K562 (cell line): ENCODE results near the gene GUK1. TPM values are rescaled to one million over a fixed set of nuclear protein-coding genes. Genes with fewer than 3 reads are reported as not detected.
A peak's percentile ranks its signal among the peaks of the same experiment; 100 is the strongest.
"Not testable (repeated sequence)": the region's sequence is repeated elsewhere in the genome, so short reads cannot be mapped to it uniquely, and the experiment has no call there.

Source experiments
- ATAC-seq: fragments of 200-7000 bp; cut with Tn5 transposase; 3 replicates; pipeline ENCODE4 v1.9.1; 2020; ENCODE audit warnings: moderate library complexity
- BruUV-seq: library from RNA; stranded (reverse); fragments of 400-500 nt; replicated peaks from 2 replicates; lab custom pipeline; 2021; lab: Mats Ljungman, UMichigan
- CTCF ChIA-PET: fragments of 300-600 bp; formaldehyde crosslinking; extraction: SDS; loops from one replicate; lab custom pipeline; 2021; ENCODE audit warnings: low intra/inter-chr PET ratio; lab: Yijun Ruan, JAX
- POLR2A ChIA-PET: fragments of 300-600, 350-650 bp; sonication (Branson Sonifier 250); formaldehyde crosslinking; extraction: SDS; loops from one replicate; lab custom pipeline; 2021; ENCODE audit warnings: antibody characterized with exemption, inconsistent platforms; lab: Yijun Ruan, JAX
- DNase-seq, 4 experiments: peaks; one replicate each; pipeline versions ENCODE4 v3.0.0 to v3.0.0-alpha.2; 2011 to 2018; ENCODE audit warnings: low spot score in 3 of 4, mixed read lengths in 3 of 4; ENCODE audit errors: extremely low read depth in 1 of 4
- FAIRE-seq: peaks from 2 replicates; lab custom pipeline; 2011; peaks lifted over from hg19 to GRCh38; lab: Jason Lieb, UNC
- H2AFZ ChIP-seq: 2 replicates; pipeline ENCODE4 v1.6.0; 2011; ENCODE audit warnings: low read depth, low read length, control low read depth, inconsistent platforms
- H3K27ac ChIP-seq: fragments of 200-600 bp; 3 replicates; pipeline ENCODE4 v1.8.0; 2011; ENCODE audit warnings: low read depth, mild to moderate bottlenecking, control low read depth, inconsistent platforms, low read length, moderate library complexity, mixed read lengths; ENCODE audit errors: extremely low read depth
- H3K27me3 ChIP-seq, 2 experiments: fragments of 300-600 bp in 1 of 2; 2 replicates in 1 of 2; 3 replicates in 1 of 2; pipeline versions ENCODE4 v1.6.0 to v1.8.0; 2011; ENCODE audit warnings: inconsistent platforms in 2 of 2, low read length in 2 of 2, mild to moderate bottlenecking in 1 of 2, mixed read lengths in 1 of 2, moderate library complexity in 1 of 2; ENCODE audit not compliant: control insufficient read depth in 2 of 2, insufficient read depth in 2 of 2
- H3K36me3 ChIP-seq: fragments of 300-600 bp; 3 replicates; pipeline ENCODE4 v1.8.0; 2011; ENCODE audit warnings: mild to moderate bottlenecking, low read length, inconsistent platforms; ENCODE audit not compliant: control insufficient read depth, insufficient read depth
- H3K4me1 ChIP-seq, 2 experiments: fragments of 200-600 bp in 1 of 2; replicated peaks in 1 of 2; 2 replicates in 1 of 2; 3 replicates in 1 of 2; pipeline versions ENCODE4 v1.5.1 to v1.8.0; 2011; ENCODE audit warnings: inconsistent platforms in 2 of 2, low read length in 2 of 2, mild to moderate bottlenecking in 1 of 2, mixed read lengths in 1 of 2, moderate library complexity in 1 of 2; ENCODE audit not compliant: control insufficient read depth in 2 of 2, insufficient read depth in 2 of 2
- H3K4me2 ChIP-seq: 2 replicates; pipeline ENCODE4 v1.6.1; 2011; ENCODE audit warnings: low read length, control low read depth, inconsistent platforms, mixed read lengths; ENCODE audit not compliant: insufficient read depth
- H3K4me3 ChIP-seq: fragments of 200-600 bp; sonication (generic), shearing (Covaris generic); 2 replicates; pipeline ENCODE4 v1.5.1; 2016; ENCODE audit warnings: control low read depth, inconsistent platforms
- H3K79me2 ChIP-seq: fragments of 200-600 bp; 3 replicates; pipeline ENCODE4 v1.8.0; 2011; ENCODE audit warnings: low read length, inconsistent platforms; ENCODE audit not compliant: control insufficient read depth, insufficient read depth
- H3K9ac ChIP-seq, 2 experiments: 2 replicates each; pipeline versions ENCODE4 v1.6.0 to v1.6.1; 2011; ENCODE audit warnings: low read depth in 2 of 2, low read length in 2 of 2, control low read depth in 1 of 2, inconsistent platforms in 1 of 2, mild to moderate bottlenecking in 1 of 2, mixed read lengths in 1 of 2; ENCODE audit not compliant: insufficient read depth in 1 of 2
- H3K9me1 ChIP-seq: one replicate; pipeline ENCODE4 v1.6.0; 2011; ENCODE audit warnings: inconsistent platforms, mild to moderate bottlenecking, low read length, moderate library complexity; ENCODE audit not compliant: control insufficient read depth, insufficient read depth
- H3K9me3 ChIP-seq: replicated peaks from 2 replicates; pipeline ENCODE4 v1.5.1; 2011; ENCODE audit warnings: low read depth, low read length, inconsistent platforms; ENCODE audit not compliant: control insufficient read depth, insufficient read depth
- H4K20me1 ChIP-seq: replicated peaks from 2 replicates; pipeline ENCODE4 v1.6.1; 2011; ENCODE audit warnings: low read length, inconsistent platforms, mixed read lengths; ENCODE audit not compliant: control insufficient read depth, insufficient read depth
- CEBPB ChIP-seq: fragments of 450-650 bp; IDR thresholded peaks from 2 replicates; pipeline ENCODE4 v1.6.1; 2016; ENCODE audit warnings: missing genetic modification characterization, missing compliant biosample characterization
- CEBPG ChIP-seq, 3 experiments: fragments of 200-800 bp in 1 of 3; sonication (Bioruptor generic) in 1 of 3; sonication (generic) in 1 of 3; formaldehyde crosslinking in 1 of 3; IDR thresholded peaks in 2 of 3; conservative IDR thresholded peaks in 1 of 3; 2 replicates each; pipeline versions ENCODE4 v1.6.1 to v1.8.0; 2016 to 2022; ENCODE audit warnings: missing compliant biosample characterization in 2 of 3, missing genetic modification characterization in 2 of 3, mild to moderate bottlenecking in 1 of 3, missing genetic modification reagents in 1 of 3
- GATAD2A ChIP-seq: fragments of 450-650 bp; IDR thresholded peaks from 2 replicates; pipeline ENCODE4 v1.6.1; 2017
- GTF2B ChIP-seq: IDR thresholded peaks from 2 replicates; pipeline ENCODE4 v1.6.1; 2011; ENCODE audit not compliant: insufficient read length; ENCODE audit errors: extremely low read depth
- POLR2AphosphoS2 ChIP-seq: IDR thresholded peaks from 2 replicates; pipeline ENCODE4 v1.6.1; 2012; ENCODE audit warnings: low read length, improper control_type of control experiment
- TRIM24 ChIP-seq, 2 experiments: fragments of 450-650 bp; IDR thresholded peaks; 2 replicates each; pipeline ENCODE4 v1.6.1; 2016
- USF1 ChIP-seq: sonication (generic); formaldehyde crosslinking; IDR thresholded peaks from 2 replicates; pipeline ENCODE4 v1.9.0; 2022; ENCODE audit warnings: mild to moderate bottlenecking, missing genetic modification reagents
- ZHX1 ChIP-seq: fragments of 150-350 bp; conservative IDR thresholded peaks from 2 replicates; pipeline ENCODE4 v1.6.1; 2014; ENCODE audit warnings: low read length
- ZNF23 ChIP-seq: fragments of 250-450 bp; sonication (Bioruptor Pico); IDR thresholded peaks from 2 replicates; pipeline ENCODE4 v1.4.0; 2020; ENCODE audit warnings: mild to moderate bottlenecking
- ZNF507 ChIP-seq: conservative IDR thresholded peaks from 2 replicates; pipeline ENCODE4 v1.6.1; 2017; ENCODE audit warnings: missing genetic modification characterization, missing compliant biosample characterization
- WGBS: fragments of 100-300 bp; shearing (Covaris generic); methylation state at CpG from one replicate; pipeline ENCODE4 v1.1.6; 2016; ENCODE audit warnings: low coverage, mixed read lengths; ENCODE audit not compliant: insufficient coverage; ENCODE audit errors: missing lambda C conversion rate; 5-methylcytosine and 5-hydroxymethylcytosine counted together
- in situ Hi-C: fragments of 300-500 bp; cut with MboI; formaldehyde crosslinking; loops from 4 replicates; pipeline ENCODE4 v1.15.0; 2018; ENCODE audit warnings: inconsistent platforms, mixed read lengths
- intact Hi-C: fragments of 100-400 bp; cut with micrococcal nuclease; formaldehyde crosslinking; loops from 2 replicates; pipeline ENCODE4 v1.14.2; 2022
- polyA plus RNA-seq, 8 experiments: library from polyadenylated mRNA; depleted of rRNA in 4 of 8; stranded (reverse) in 5 of 8; unstranded in 3 of 8; fragments of >200 nt; fragmentation: Nextera tagmentation in 2 of 8; fragmentation: Illumina TruSeq in 1 of 8; extraction: Ambion mirVana in 2 of 8; extraction: Trizol in 1 of 8; gene quantifications; 2 replicates each; pipeline versions ENCODE4 v1.2.1 to v1.2.3, GENCODE V29; 2011 to 2014; ENCODE audit warnings: inconsistent platforms in 1 of 8, missing spikeins in 1 of 8
- total RNA-seq, 7 experiments: library from RNA; depleted of rRNA in 6 of 7; stranded (reverse); fragments of >200 nt in 6 of 7; fragmentation: Illumina TruSeq in 2 of 7; extraction: Trizol in 2 of 7; gene quantifications; 2 replicates each; pipeline versions ENCODE4 v1.2.1 to v1.2.3, GENCODE V29; 2011 to 2021; ENCODE audit warnings: low replicate concordance in 1 of 7

GUK1 gene
- total and polyA plus RNA-seq, 9 of the 15 experiments (the other 6 are each of a cell fraction or from before 2014, with no cell fraction given): 7.0 to 331 (median 132) TPM

- FAIRE-seq, intact Hi-C loops: not testable (repeated sequence)
Observed at GRCh38 chr1:228111315-228111714, 28.8 kb upstream of the GUK1 start.

GRCh38 chr1:228112167-228112566, 27.9 kb upstream of the GUK1 start:
- no peak for FAIRE-seq
- Histone ChIP-seq H3K4me2 (no peak overlapping the region), H3K9me3 (no peaks in the 10 kb centered on the region), H2AFZ (no peak overlapping the region), H3K9ac (no peak overlapping the region), H3K4me3 (no peak overlapping the region), H3K27ac (no peak overlapping the region), H4K20me1 (no peaks in the 10 kb centered on the region), H3K4me1 (peaks cover 16 to 28% of the 10 kb centered on the region in 2 experiments; a peak in 4 of 5 replicates), H3K36me3 (peaks cover 10% of the 10 kb centered on the region; the same call in 2 of the 3 replicates), H3K79me2 (peaks cover 27% of the 10 kb centered on the region), H3K27me3 (no peaks in the 10 kb centered on the region), H3K9me1 (no peaks in the 10 kb centered on the region)
- intact Hi-C loops (no loop called here), in situ Hi-C loops (no loop called here)
- ChIA-PET CTCF (no interaction called here), POLR2A (interaction anchor here (0.8 to 1.4 kb wide), 2 partner anchors 10 to 26 kb away, joined by 3 to 4 read pairs; no protein-coding TSS in a partner anchor)
- ATAC-seq: no peak
- DNase-seq: no peak
- WGBS: 79% methylated on average over 7 of the region's 7 CpGs
- BruUV-seq: no TSS peak
- TF ChIP-seq ZHX1: no peak
- TF ChIP-seq USF1 (CRISPR knock-in tag): no peak
- no peak for TF ChIP-seq ZNF507
- no peak for TF ChIP-seq ZNF23 (CRISPR knock-in tag)
- TF ChIP-seq GATAD2A: no peak
- TF ChIP-seq POLR2AphosphoS2: no peak
- TF ChIP-seq GTF2B: no peak

More at GRCh38 chr1:228111315-228111714, 28.8 kb upstream of the GUK1 start:
- H3K9ac ChIP-seq; H3K4me2 ChIP-seq; H4K20me1 ChIP-seq; ATAC-seq; H3K4me3 ChIP-seq; CTCF ChIA-PET; H3K9me3 ChIP-seq; H3K27me3 ChIP-seq; H3K27ac ChIP-seq; H2AFZ ChIP-seq; DNase-seq; in situ Hi-C loops; H3K9me1 ChIP-seq; BruUV-seq; TF ChIP-seq CEBPG (CRISPR knock-in tag; IDR thresholded peaks at IDR 0.05): not testable (repeated sequence)
- POLR2A ChIA-PET: interaction anchor here (1.1 to 2.5 kb wide), 4 partner anchors 11 to 346 kb away, joined by 3 to 22 read pairs (median 6); no protein-coding TSS in a partner anchor
- WGBS: 81% methylated on average over 6 of the region's 6 CpGs
- peaks cover 16 to 31% of the 10 kb centered on the region in 2 experiments; a peak in 4 of 5 replicates for H3K4me1 ChIP-seq
- TF ChIP-seq CEBPB (peak; percentile 68), CEBPG (tag; conservative IDR thresholded peaks at IDR 0.05 in 1 of 2, IDR thresholded peaks at IDR 0.05 in 1 of 2) (peak in 1 of 2 experiments; percentile 43; a peak in 2 of 4 replicates), TRIM24 (IDR thresholded peaks at IDR 0.05) (0 out of 4 replicates have a peak, but pooled peaks of 1 of the 2 experiments have one; percentile 20)
- H3K79me2 ChIP-seq: peaks cover 27% of the 10 kb centered on the region
- peaks cover 18% of the 10 kb centered on the region; the same call in 2 of the 3 replicates for H3K36me3 ChIP-seq
